Fibroblast of lung (primary cell): Measurements from ENCODE around the gene CNTNAP3B.
"Not testable (repeated sequence)": the region's sequence is repeated elsewhere in the genome, so short reads cannot be mapped to it uniquely, and the experiment has no call there.

Experiments used
- EZH2 ChIP-seq: IDR thresholded peaks from 2 replicates; pipeline ENCODE4 v1.5.1; 2012; ENCODE audit warnings: low read length, control low read depth, mild to moderate bottlenecking; ENCODE audit errors: missing control alignments
- TF ChIP-seq, protein P1 (sequence below), 2 donors: IDR thresholded peaks in 1 of 2; conservative IDR thresholded peaks in 1 of 2; 1 replicate in 1 of 2; 2 replicates in 1 of 2; pipeline ENCODE4 v1.5.1; 2011 to 2012; ENCODE audit warnings: low read length in 2 of 2, control low read depth in 1 of 2, inconsistent platforms in 1 of 2, low read depth in 1 of 2, mild to moderate bottlenecking in 1 of 2

DNA sequence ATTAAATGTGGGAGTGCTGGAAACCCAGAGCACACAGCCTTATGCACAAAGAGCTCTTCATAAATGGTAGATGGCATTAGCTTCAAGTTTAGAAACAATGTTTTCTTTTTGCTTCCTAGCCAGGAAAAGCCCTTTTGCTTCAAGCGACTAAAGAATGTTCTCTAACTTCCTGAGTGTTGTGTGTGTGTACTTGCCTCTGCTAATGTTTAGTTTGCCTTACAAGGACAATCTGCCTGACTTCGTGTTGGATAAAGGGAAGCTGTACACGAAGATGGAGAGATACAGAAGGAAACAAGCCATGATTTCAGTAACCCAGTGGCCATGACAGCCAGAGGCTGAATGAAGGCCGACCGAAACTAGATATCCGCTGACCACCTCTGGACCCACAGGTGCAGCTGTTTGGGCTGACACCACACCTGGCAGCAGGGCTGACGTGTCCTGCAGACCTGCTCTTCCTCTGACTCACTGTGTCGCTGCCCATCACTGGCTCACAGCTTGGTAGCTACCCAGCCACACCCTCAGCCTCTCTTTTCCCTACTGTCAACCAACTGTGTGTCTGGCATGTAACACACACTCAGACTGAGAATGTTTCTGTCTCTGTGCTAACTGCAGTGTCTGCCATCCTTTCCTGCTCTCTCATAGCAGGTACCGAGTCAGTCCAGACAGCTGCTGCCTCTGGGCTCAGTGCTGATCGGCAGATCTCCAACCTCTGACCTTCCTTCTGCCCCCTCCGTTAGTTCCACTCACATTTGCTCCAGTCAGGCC is 59.0 kb downstream of the CNTNAP3B start:
- TF ChIP-seq, protein P1, sequence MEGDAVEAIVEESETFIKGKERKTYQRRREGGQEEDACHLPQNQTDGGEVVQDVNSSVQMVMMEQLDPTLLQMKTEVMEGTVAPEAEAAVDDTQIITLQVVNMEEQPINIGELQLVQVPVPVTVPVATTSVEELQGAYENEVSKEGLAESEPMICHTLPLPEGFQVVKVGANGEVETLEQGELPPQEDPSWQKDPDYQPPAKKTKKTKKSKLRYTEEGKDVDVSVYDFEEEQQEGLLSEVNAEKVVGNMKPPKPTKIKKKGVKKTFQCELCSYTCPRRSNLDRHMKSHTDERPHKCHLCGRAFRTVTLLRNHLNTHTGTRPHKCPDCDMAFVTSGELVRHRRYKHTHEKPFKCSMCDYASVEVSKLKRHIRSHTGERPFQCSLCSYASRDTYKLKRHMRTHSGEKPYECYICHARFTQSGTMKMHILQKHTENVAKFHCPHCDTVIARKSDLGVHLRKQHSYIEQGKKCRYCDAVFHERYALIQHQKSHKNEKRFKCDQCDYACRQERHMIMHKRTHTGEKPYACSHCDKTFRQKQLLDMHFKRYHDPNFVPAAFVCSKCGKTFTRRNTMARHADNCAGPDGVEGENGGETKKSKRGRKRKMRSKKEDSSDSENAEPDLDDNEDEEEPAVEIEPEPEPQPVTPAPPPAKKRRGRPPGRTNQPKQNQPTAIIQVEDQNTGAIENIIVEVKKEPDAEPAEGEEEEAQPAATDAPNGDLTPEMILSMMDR (conservative IDR thresholded peaks at IDR 0.05 in 1 of 2, IDR thresholded peaks at IDR 0.05 in 1 of 2; ENCODE audit: low read depth in 1 of 2, low read length in 2 of 2), result not testable (repeated sequence)
- not testable (repeated sequence) for TF ChIP-seq EZH2
